HCT116 (cell line): ENCODE measurements around the gene SLC5A2. TPM values are rescaled to one million over a fixed set of nuclear protein-coding genes. Genes with fewer than 3 reads are reported as not detected.

Experiments
- ATAC-seq: fragments of 200-7000 bp; cut with Tn5 transposase; 2 replicates; pipeline ENCODE4 v1.9.1; 2020; ENCODE audit warnings: mild to moderate bottlenecking, moderate library complexity
- BruUV-seq: library from RNA; stranded (reverse); fragments of 400-500 nt; replicated peaks from 2 replicates; lab custom pipeline; 2021; lab: Mats Ljungman, UMichigan
- CTCF ChIA-PET: fragments of 300-600 bp; sonication (Branson Sonifier 250); formaldehyde crosslinking; loops from one replicate; lab custom pipeline; 2021; ENCODE audit warnings: antibody characterized with exemption; lab: Charles Lee
- POLR2A ChIA-PET: fragments of 300-600, 350-600 bp; sonication (Branson Sonifier 250); formaldehyde crosslinking; loops from one replicate; lab custom pipeline; 2021; ENCODE audit warnings: antibody characterized with exemption; lab: Charles Lee
- RAD21 ChIA-PET, 2 experiments: fragments of 300-600 bp; sonication (Branson Sonifier 250); formaldehyde crosslinking; loops; one replicate each; lab custom pipeline; 2023; ENCODE audit warnings: low total read pairs in 2 of 2; ENCODE audit not compliant: uncharacterized antibody in 2 of 2, unreplicated experiment in 2 of 2, low non-redundant PET in 1 of 2; lab: Charles Lee
- DNase-seq: peaks from one replicate; pipeline ENCODE4 v3.0.0-alpha.2; 2010; ENCODE audit warnings: low read depth, low spot score
- H2AFZ ChIP-seq: fragments of 200-600 bp; shearing (Covaris generic), sonication (generic); 2 replicates; pipeline ENCODE4 v1.6.1; 2017; ENCODE audit warnings: low read depth, mixed run types, mixed read lengths, antibody characterized with exemption, low read length; ENCODE audit not compliant: poor library complexity, severe bottlenecking
- H3K27ac ChIP-seq: 2 replicates; pipeline ENCODE4 v1.5.1; 2012; ENCODE audit warnings: low read depth, low read length
- H3K27me3 ChIP-seq: fragments of 200-600 bp; sonication (generic); 2 replicates; pipeline ENCODE4 v1.6.1; 2016; ENCODE audit warnings: mixed run types, low read length, mixed read lengths; ENCODE audit not compliant: insufficient read depth
- H3K36me3 ChIP-seq, 2 experiments: fragments of 200-500 bp in 1 of 2; fragments of 200-600 bp in 1 of 2; sonication (Bioruptor generic) in 1 of 2; sonication (generic) in 1 of 2; 2 replicates each; pipeline versions ENCODE4 v1.5.1 to v1.6.1; 2014 to 2016; ENCODE audit warnings: low read length in 2 of 2, inconsistent platforms in 1 of 2, mixed read lengths in 1 of 2, mixed run types in 1 of 2; ENCODE audit not compliant: insufficient read depth in 2 of 2, control insufficient read depth in 1 of 2
- H3K4me1 ChIP-seq, 2 experiments: fragments of 200-600 bp in 1 of 2; sonication (generic) in 1 of 2; 2 replicates each; pipeline versions ENCODE4 v1.5.1 to v1.6.1; 2012 to 2017; ENCODE audit warnings: low read length in 2 of 2, inconsistent platforms in 1 of 2, mild to moderate bottlenecking in 1 of 2, mixed read lengths in 1 of 2, mixed run types in 1 of 2, moderate library complexity in 1 of 2; ENCODE audit not compliant: insufficient read depth in 2 of 2, control insufficient read depth in 1 of 2
- H3K4me2 ChIP-seq: fragments of 200-600 bp; sonication (generic); 2 replicates; pipeline ENCODE4 v1.6.1; 2017; ENCODE audit warnings: mixed run types, low read length, mixed read lengths
- H3K4me3 ChIP-seq, 2 experiments: fragments of 200-600 bp in 1 of 2; sonication (generic) in 1 of 2; replicated peaks in 1 of 2; 2 replicates each; pipeline ENCODE4 v1.5.1; 2011 to 2016; ENCODE audit warnings: low read length in 2 of 2, control low read depth in 1 of 2, low read depth in 1 of 2, mild to moderate bottlenecking in 1 of 2, mixed read lengths in 1 of 2, mixed run types in 1 of 2
- H3K79me2 ChIP-seq: fragments of 200-600 bp; sonication (generic); 2 replicates; pipeline ENCODE4 v1.6.1; 2017; ENCODE audit warnings: mild to moderate bottlenecking, mixed run types, low read length, moderate library complexity, mixed read lengths; ENCODE audit not compliant: insufficient read depth
- H3K9ac ChIP-seq: fragments of 200-600 bp; sonication (generic); 2 replicates; pipeline ENCODE4 v1.6.1; 2016; ENCODE audit warnings: low read length, mixed read lengths
- H3K9me2 ChIP-seq: fragments of 200-600 bp; sonication (generic), shearing (Covaris generic); 2 replicates; pipeline ENCODE4 v1.6.1; 2017; ENCODE audit warnings: mixed run types, mild to moderate bottlenecking, moderate library complexity; ENCODE audit not compliant: insufficient read depth
- H3K9me3 ChIP-seq, 2 experiments: fragments of 200-500 bp in 1 of 2; fragments of 200-600 bp in 1 of 2; sonication (Bioruptor generic) in 1 of 2; sonication (generic) in 1 of 2; 2 replicates each; pipeline ENCODE4 v1.6.1; 2014 to 2017; ENCODE audit warnings: low read length in 2 of 2, mixed read lengths in 2 of 2, inconsistent platforms in 1 of 2, low read depth in 1 of 2, mild to moderate bottlenecking in 1 of 2, mixed run types in 1 of 2, moderate library complexity in 1 of 2; ENCODE audit not compliant: control insufficient read depth in 1 of 2, insufficient read depth in 1 of 2
- H4K20me1 ChIP-seq: fragments of 200-600 bp; sonication (generic), shearing (Covaris generic); 2 replicates; pipeline ENCODE4 v1.6.1; 2017; ENCODE audit warnings: mixed run types, mild to moderate bottlenecking, moderate library complexity; ENCODE audit not compliant: insufficient read depth
- CBX3 ChIP-seq: IDR thresholded peaks from 2 replicates; pipeline ENCODE4 v1.6.1; 2012; ENCODE audit warnings: low read depth
- ELF1 ChIP-seq: IDR thresholded peaks from 2 replicates; pipeline ENCODE4 v1.6.1; 2012; ENCODE audit warnings: low read depth, borderline replicate concordance
- EZH2 ChIP-seq: fragments of 200-600 bp; sonication (generic); IDR thresholded peaks from 2 replicates; pipeline ENCODE4 v1.6.1; 2017; ENCODE audit warnings: antibody characterized with exemption, mixed run types
- EZH2phosphoT487 ChIP-seq: fragments of 200-600 bp; IDR thresholded peaks from 2 replicates; pipeline ENCODE4 v1.6.1; 2018; ENCODE audit warnings: antibody characterized with exemption, borderline replicate concordance
- JUND ChIP-seq: IDR thresholded peaks from 2 replicates; pipeline ENCODE4 v1.6.1; 2012
- POLR2A ChIP-seq: IDR thresholded peaks from 2 replicates; pipeline ENCODE4 v1.7.0; 2011; ENCODE audit warnings: borderline replicate concordance; ENCODE audit not compliant: insufficient read depth, insufficient read length; ENCODE audit errors: extremely low read depth
- POLR2AphosphoS5 ChIP-seq: IDR thresholded peaks from 2 replicates; pipeline ENCODE4 v1.6.1; 2011; ENCODE audit warnings: mild to moderate bottlenecking, low read depth, low read length, moderate library complexity
- RAD21 ChIP-seq: IDR thresholded peaks from 2 replicates; pipeline ENCODE4 v1.6.1; 2012; ENCODE audit warnings: low read depth, mild to moderate bottlenecking
- SP1 ChIP-seq: IDR thresholded peaks from 2 replicates; pipeline ENCODE4 v1.6.1; 2012; ENCODE audit warnings: low read depth
- SRF ChIP-seq: IDR thresholded peaks from 2 replicates; pipeline ENCODE4 v1.6.1; 2012; ENCODE audit warnings: low read depth
- YY1 ChIP-seq: IDR thresholded peaks from 2 replicates; pipeline ENCODE4 v1.6.1; 2011; ENCODE audit warnings: low read length, low read depth, moderate library complexity, mild to moderate bottlenecking; ENCODE audit not compliant: insufficient replicate concordance; ENCODE audit errors: extremely low read depth
- ZFX ChIP-seq: fragments of 450-650 bp; IDR thresholded peaks from 2 replicates; pipeline ENCODE4 v1.6.1; 2017
- intact Hi-C: fragments of 100-400 bp; cut with micrococcal nuclease; formaldehyde crosslinking; loops from 2 replicates; pipeline ENCODE4 v1.10.0; 2022
- total RNA-seq: library from RNA; stranded (reverse); gene quantifications from one replicate; pipeline ENCODE4 v1.2.1, GENCODE V29; 2021; ENCODE audit not compliant: unreplicated experiment
- TF ChIP-seq, protein P1 (sequence below): IDR thresholded peaks from 2 replicates; pipeline ENCODE4 v1.6.1; 2012

SLC5A2 gene
- total RNA-seq, 1 experiment from 2014 or later, result 0.10 TPM

DNA sequence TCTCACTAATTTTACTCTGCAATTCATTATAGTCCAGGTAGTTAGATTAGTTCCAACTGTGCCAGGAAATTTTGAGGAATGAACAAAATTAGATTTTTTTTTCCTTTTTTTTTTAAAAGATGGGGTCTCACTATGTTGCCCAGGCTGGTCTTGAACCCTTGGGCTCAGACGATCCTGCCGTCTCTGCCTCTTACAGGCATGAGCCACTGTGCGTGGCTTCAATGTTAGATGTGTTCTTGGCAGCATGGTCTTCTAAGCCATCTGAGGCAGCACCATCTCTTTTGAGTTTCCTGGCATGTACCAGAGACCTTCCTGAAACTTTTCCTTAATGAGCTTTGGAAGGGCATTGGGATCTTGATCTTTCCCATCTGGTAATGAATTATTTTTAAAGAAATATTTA lies 42.2 kb downstream of the SLC5A2 start (continued):
- TF ChIP-seq POLR2A (no peak), SP1 (no peak), ELF1 (no peak)
- TF ChIP-seq, protein P1, sequence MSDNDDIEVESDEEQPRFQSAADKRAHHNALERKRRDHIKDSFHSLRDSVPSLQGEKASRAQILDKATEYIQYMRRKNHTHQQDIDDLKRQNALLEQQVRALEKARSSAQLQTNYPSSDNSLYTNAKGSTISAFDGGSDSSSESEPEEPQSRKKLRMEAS, result no peak

DNA sequence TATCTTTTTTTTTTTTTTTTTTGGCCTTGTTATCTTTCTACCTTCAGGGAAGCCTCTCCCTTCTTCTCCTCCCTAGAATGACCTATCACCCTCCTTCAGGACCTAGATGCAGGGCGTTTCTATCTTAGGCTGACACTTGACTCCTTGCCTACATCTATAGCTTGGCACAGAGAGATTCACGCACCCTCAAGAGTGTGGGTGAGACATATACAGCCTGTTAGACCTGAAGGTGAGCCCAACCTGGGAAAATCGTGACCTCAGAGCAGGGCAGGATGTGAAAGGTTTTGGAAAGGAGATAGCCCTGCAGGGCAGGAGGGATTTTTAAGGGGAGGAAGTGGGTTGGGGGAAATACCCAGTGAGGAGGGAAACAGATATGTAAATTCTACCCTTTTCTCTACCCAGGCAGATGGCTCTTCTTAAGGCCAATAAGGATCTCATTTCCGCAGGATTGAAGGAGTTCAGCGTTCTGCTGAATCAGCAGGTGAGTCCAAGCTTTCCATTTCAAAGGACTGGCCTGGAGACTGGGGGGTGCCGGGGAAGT lies 44.9 kb downstream of the SLC5A2 start, which contains the start of gene AHSP:
Gene AHSP, plus strand, starts transcription at position 167 of the 541 bp plus-strand sequence. Its CDS starts 240 bp downstream, at position 407.
- no peak within 1 kb of the TSS for H3K27ac ChIP-seq
- no peak within 1 kb of the TSS for H3K4me3 ChIP-seq
- H3K9me3 ChIP-seq, result no peaks in the 10 kb centered on the region
- no peaks in the 10 kb centered on the region for H3K9me2 ChIP-seq
- no peak within 1 kb of the TSS for H3K9ac ChIP-seq
- H3K4me2 ChIP-seq, result no peak within 1 kb of the TSS
- BruUV-seq, result no TSS peak
- ChIA-PET POLR2A (no interaction called here), RAD21 (no interaction called here), CTCF (no interaction called here)
- no peaks in the 10 kb centered on the region for H4K20me1 ChIP-seq
- no peaks in the 10 kb centered on the region for H3K27me3 ChIP-seq
- ATAC-seq, result no peak
- no peak for DNase-seq
- H3K79me2 ChIP-seq, result no peaks in the 10 kb centered on the region
- H3K4me1 ChIP-seq, result no peaks in the 10 kb centered on the region
- no peaks in the 10 kb centered on the region for H3K36me3 ChIP-seq
- intact Hi-C loops, result no loop called here
- H2AFZ ChIP-seq, result no peak within 1 kb of the TSS
- TF ChIP-seq CBX3 (no peak), RAD21 (no peak)

DNA sequence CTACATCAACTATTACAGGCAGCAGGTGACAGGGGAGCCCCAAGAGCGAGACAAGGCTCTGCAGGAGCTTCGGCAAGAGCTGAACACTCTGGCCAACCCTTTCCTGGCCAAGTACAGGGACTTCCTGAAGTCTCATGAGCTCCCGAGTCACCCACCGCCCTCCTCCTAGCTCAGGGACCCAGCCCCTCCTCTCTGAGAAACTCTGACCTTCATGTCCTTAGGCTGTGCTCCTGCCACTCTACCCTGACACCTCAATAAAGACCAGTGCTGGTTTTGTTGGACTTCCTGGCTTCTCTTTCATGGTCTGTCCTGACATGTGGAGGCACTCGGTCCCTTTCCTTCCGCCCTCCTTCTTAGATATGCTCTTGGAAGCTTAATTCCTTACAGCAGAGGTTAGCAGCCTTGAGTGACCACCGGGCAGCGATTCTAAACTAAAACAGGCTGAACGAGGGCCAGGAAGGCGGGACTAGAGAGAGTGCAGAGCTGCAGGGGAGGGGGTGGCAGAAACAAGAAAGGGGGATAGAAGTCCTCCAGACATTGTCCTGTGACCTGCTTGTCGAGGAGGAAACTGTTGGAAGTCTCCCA lies 45.7 kb downstream of the SLC5A2 start:
- ATAC-seq, result no peak
- H3K9me3 ChIP-seq, result no peaks in the 10 kb centered on the region
- H2AFZ ChIP-seq, result no peak overlapping the region
- H4K20me1 ChIP-seq, result no peaks in the 10 kb centered on the region
- POLR2A ChIA-PET, result no interaction called here
- TF ChIP-seq POLR2AphosphoS5 (no peak), SP1 (no peak), JUND (no peak), EZH2phosphoT487 (no peak), ZFX (no peak), SRF (no peak), YY1 (no peak), EZH2 (no peak), CBX3 (no peak)
- H3K27ac ChIP-seq, result no peak overlapping the region
- H3K36me3 ChIP-seq, result no peaks in the 10 kb centered on the region
- no peak overlapping the region for H3K9ac ChIP-seq
- no peaks in the 10 kb centered on the region for H3K27me3 ChIP-seq
- no peaks in the 10 kb centered on the region for H3K79me2 ChIP-seq
- intact Hi-C loops, result no loop called here
- no TSS peak for BruUV-seq
- no peaks in the 10 kb centered on the region for H3K9me2 ChIP-seq
- DNase-seq, result no peak
- H3K4me1 ChIP-seq, result no peaks in the 10 kb centered on the region
- no peak overlapping the region for H3K4me2 ChIP-seq
- H3K4me3 ChIP-seq, result no peak overlapping the region
- RAD21 ChIA-PET, result no interaction called here
- CTCF ChIA-PET, result no interaction called here
